NCI-H1436 treated with DMSO at 0.1 percent for 48 hours (cell line): Measurements from ENCODE around the gene ZC3H12D.

ENCODE experiments used
- DNase-seq: peaks from one replicate; lab custom pipeline; 2025; lab: John Stamatoyannopoulos, UW

The ZC3H12D gene

GRCh38 chr6:149443411-149444181, 41.2 kb downstream of the ZC3H12D start:
- no peak for DNase-seq

GRCh38 chr6:149441740-149442139, 43.1 kb downstream of the ZC3H12D start:
- DNase-seq: no peak

GRCh38 chr6:149440735-149441671, 43.8 kb downstream of the ZC3H12D start:
- no peak for DNase-seq

- DNase-seq: no peak
Measured at GRCh38 chr6:149439626-149440025, 45.2 kb downstream of the ZC3H12D start.

GRCh38 chr6:149438855-149439254, 46.0 kb downstream of the ZC3H12D start:
- DNase-seq: no peak

- no peak for DNase-seq
Measured at GRCh38 chr6:149437212-149437611, 47.6 kb downstream of the ZC3H12D start.

- DNase-seq: no peak
Measured at GRCh38 chr6:149436647-149437046, 48.2 kb downstream of the ZC3H12D start.

GRCh38 chr6:149435919-149436586, 48.8 kb downstream of the ZC3H12D start:
- no peak for DNase-seq

GRCh38 chr6:149433881-149434280, 50.9 kb downstream of the ZC3H12D start:
- no peak for DNase-seq

- no peak for DNase-seq
Measured at GRCh38 chr6:149433405-149433804, 51.4 kb downstream of the ZC3H12D start.

GRCh38 chr6:149431905-149432775, 52.7 kb downstream of the ZC3H12D start:
- no peak for DNase-seq

- no peak for DNase-seq
Measured at GRCh38 chr6:149429427-149430360, 55.1 kb downstream of the ZC3H12D start.

GRCh38 chr6:149428606-149429005, 56.2 kb downstream of the ZC3H12D start:
- no peak for DNase-seq

- DNase-seq: no peak
Measured at GRCh38 chr6:149425754-149426153, 59.1 kb downstream of the ZC3H12D start.

- no peak for DNase-seq
Measured at GRCh38 chr6:149425224-149425623, 59.6 kb downstream of the ZC3H12D start.

- no peak for DNase-seq
Measured at GRCh38 chr6:149423964-149424440, 60.8 kb downstream of the ZC3H12D start.

- DNase-seq: no peak
Measured at GRCh38 chr6:149422581-149422980, 62.2 kb downstream of the ZC3H12D start.

GRCh38 chr6:149421132-149421531, 63.7 kb downstream of the ZC3H12D start:
- no peak for DNase-seq

GRCh38 chr6:149419696-149420404, 65.0 kb downstream of the ZC3H12D start:
- DNase-seq: no peak

- DNase-seq: no peak
Measured at GRCh38 chr6:149414821-149415220, 70.0 kb downstream of the ZC3H12D start.
